NCI-H748 (cell line): Measurements from ENCODE around the gene MORN1.

ENCODE experiments used
- DNase-seq: peaks from one replicate; lab custom pipeline; 2025; ENCODE audit not compliant: unreplicated experiment; lab: John Stamatoyannopoulos, UW

MORN1 gene

DNA sequence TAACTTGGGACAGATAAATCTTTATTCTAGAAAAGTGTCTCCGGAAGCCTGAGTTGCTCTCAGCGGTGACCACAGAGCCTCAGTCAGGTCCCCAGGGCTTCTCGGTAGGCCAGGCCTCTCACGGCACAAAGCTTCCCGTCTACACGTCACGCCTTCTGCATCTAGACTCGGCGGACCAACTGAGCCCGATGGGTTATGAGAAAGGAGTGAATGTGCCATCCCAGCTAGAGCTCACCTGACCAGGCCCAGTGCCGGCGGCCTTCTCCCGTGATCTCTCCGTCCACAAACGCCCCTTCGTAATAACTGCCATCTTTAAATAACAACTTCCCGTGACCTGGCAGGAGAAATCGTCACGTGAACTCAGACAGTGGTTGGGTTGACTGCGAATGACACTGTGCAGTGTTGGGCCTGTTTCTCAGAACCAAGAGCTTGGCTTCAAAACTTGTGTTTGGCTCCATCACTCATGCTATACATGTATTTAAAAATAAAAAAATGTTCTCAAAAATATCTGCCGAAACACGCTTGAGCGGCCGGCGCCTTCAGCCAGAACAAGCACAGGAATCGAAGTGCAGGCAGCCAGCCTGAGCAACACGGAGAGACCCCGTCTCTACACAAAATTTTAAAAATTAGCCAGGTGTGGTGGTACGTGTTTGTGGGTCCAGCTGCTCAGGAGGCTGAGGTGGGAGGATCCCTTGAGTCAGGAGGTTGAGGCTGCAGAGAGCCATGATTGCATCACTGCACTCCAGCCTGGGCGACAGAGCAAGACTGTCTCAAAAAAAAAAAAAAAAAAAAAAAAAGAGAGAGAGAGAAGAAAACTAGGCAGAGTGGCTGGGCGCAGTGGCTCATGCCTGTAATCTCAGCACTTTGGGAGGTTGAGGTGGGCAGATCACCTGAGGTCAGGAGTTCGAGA lies 3.1 kb downstream of the MORN1 start:
- no peak for DNase-seq

DNA sequence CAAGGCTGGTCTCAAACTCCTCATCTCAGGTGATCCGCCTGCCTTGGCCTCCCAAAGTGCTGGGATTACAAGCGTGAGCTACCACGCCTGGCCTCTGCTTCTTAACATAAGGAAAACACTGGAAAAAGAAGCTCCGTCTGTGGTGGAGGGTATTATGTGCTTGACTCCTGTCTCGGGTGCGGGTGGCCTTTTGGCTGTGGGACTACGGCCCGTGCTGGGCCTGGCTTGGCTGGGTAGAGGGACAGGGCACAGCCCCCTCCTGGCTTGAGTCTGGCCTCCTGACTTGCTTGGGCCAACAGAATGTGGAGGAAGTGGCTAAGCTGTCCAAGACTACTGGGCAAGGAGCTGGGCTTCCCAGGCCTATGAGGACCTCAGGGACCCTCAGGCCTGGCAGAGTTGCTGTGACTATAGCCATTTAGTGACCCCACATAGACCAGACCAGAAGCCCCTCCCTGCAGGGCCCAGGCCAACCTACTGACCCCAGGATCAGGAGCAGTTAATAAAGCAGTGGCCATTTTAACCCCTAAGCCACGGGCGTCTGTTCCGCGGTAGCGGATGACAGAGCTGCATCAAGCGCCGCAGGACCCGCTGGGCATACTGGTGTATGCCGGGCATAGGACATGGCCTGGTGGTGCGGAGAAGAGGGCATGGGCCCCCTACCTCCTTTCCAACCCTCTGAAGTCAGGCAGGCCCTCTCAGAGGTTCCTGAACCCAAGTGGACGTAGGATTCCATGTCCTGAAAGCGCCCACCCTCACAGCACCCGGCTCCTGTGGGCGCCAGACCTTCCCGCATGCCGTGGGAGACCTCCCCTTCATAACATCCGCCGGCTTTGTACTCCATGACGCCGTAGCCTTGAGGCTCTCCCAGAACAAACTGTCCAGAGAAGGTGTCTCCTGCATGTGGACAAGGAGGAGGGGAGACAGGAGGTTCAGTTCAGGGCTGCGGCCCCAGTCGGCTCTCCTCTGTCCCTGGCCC lies 4.4 kb downstream of the MORN1 start:
- DNase-seq: no peak

DNA sequence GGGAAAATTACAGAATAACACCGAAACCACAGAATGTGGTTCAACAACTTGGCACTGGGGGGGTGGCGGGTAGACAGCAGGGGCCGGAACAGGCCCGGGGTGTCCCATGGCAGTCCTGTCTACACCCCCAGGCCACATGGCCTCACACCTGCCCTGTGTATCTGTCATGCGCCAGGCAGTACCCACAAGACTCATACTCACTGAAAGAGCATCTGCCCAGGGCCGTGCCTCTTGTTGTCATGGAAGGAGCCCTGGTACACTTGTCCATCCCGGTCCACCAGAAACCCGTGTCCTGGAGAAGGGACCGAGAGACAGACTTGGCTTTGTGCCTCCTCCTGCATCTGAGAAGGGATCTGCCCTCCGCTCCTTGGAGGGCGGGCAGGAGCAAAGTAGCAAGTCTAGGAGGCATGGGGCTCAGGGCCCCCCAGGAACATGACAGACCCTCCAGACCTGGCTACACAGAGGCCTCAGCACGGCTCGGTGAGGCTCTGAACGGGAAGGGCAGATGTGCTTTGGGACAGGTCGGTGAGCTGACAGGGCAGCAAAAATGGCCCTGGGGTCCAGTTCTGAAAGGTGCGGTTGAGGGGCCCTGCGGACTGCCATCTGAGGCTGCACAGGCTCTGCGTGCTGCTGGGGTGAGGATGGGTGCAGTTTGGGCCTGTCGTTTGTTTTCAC lies 5.6 kb downstream of the MORN1 start:
- no peak for DNase-seq

DNA sequence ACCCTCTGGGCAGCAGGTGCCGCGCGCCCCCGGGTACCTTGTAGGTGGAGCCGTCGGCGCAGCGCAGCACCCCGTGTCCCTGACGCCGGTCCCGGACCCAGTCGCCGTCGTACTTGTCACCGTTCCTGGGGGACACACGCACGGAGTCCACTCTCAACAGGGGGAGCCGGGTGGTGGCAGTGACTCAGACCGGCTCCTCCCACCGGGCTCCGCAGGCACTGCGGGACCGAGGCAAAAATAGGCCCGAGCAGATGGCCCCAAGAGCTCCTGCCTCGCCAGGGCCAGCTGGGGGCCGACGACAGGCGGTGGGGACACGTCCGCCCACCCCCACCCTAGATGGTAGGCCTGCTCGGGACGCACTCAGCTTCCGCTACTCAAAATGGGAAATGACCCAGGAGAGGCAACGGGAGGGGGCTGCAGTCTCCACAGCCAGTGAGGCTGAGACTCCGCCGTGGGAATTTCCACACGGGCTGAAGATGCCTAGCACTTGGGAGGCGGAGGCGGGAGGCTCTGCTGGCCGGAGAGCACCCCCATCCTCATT lies 6.3 kb downstream of the MORN1 start:
- no peak for DNase-seq

DNA sequence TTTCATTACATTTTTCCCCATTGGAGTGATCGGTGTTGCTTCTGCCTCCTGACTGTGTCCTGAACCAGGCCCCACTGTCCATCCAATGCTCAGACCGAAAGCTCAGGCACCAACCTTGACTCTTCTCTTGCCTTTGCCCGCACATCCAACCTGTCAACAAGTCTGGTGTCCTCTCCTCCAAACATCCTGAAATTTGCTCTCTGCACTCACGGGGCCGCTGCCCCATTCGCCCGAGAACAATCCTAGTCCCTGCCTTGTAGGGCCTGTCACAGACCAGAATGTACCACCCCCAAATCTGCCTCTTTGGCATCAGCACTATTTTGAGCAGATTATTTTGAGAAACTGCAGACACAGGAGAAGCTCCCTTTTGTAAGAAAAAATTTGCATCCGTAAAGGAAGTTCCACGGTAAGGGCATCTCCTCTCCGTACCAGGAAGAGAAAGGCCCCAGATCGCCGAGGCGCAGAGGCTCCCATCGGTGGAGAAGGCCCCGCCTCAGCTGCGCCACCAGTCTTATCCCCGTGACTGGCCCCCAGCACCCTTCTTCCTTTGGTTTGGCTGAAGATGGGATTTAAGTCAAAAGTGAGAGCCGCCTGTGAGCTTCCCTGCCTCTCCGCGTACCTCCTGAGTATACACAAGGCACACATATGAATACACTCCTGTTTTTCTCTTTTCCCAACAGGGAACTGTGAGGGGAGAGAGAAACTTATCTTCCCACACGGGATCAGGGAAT lies 7.1 kb downstream of the MORN1 start:
- no peak for DNase-seq

DNA sequence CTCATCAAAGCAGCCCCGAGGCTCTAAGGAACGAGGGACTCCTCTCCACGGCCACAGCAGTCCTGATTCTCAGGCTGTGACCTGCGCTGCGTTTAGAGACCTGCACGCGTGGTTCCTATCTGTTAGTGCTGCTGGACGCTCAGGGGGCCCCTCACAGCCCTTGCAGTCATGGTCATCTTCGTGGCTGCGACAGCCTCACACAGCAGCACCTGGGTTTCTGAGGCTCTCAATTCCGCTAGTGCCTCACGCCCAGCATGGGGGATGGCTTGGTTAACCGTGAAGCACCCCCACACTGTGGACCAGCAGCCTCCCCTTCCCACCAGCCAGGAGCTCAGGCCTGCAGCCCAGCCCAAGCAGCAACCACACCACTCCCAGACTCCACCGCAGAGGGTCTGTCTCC lies 7.8 kb downstream of the MORN1 start:
- DNase-seq: no peak

DNA sequence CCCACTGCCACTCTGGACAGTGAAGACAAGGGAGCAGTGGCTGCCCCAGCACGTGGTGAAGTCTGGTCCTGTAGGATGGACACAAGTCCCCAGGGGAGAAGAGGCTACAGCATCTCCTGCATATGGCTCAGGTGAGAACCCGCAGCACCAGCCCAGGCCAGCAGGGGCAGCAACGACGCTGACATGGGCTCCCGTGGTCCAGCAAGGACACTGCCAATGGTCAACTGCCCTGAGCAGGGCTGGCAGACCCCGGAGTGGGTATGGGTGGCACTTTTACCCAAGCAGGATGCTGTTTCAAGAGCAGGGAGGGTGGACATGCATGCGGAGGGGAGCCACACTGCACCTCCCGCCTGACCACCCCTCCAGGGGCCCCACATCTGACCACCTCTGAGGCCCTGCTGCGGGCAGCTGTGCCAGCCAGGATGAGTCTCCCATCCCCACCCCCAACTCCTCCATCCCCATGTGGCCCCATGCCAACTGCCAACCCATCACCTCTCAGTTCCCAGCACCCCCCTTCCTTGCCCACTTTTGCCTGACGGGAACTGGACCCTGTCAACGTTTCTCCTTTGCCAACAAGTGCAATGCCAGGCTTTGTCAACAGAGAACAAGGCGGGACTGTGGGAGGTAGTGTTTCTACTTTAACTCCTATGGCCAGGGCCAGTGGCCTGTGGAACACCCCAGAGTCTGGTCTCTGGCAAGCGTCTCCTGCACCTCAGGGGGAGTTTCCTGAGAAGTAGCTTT lies 8.6 kb downstream of the MORN1 start:
- DNase-seq: peak; percentile 10

DNA sequence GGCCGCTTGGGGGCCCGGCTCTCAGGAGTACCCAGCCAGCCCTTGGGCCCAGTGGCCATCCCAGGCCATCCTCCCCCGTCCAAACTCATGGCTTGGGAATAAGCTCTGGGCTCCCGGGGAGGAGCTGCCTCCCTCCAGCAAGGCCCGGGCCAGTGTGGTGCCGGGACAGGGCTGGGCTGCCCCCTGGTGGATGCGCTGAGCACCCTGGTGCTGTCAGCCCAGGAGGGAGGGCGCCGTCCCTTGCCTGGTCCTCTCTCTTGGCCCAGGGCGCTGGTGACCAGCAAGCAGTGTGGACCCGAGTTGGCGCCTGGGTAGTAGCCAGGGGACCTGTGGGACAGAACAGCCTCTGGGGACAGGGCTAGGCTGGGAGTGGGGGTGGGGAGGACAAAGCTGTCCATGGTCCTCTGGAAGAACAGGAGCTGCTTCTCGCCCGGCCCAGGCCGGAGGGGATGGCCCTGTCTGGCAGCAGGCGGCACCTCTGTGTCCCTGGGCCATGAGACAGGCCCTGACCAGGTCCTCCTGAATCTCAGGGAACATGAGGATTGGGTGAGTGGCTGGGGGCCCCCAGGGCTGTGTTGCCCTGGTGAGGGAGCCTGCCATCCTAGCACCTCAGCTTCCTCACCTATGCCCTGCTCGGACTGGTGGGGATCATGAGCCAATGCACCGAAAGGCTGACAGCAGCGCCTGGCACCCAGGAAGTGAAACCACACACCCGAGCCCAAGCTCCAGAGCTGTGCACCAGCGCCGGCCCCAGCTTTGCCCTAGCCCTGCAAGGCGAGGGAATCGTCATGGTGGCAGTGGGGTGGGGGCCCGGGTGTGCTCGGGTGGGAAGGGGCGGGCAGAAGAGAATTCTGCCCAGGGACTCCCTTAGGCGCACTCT lies 9.4 kb downstream of the MORN1 start:
- no peak for DNase-seq

DNA sequence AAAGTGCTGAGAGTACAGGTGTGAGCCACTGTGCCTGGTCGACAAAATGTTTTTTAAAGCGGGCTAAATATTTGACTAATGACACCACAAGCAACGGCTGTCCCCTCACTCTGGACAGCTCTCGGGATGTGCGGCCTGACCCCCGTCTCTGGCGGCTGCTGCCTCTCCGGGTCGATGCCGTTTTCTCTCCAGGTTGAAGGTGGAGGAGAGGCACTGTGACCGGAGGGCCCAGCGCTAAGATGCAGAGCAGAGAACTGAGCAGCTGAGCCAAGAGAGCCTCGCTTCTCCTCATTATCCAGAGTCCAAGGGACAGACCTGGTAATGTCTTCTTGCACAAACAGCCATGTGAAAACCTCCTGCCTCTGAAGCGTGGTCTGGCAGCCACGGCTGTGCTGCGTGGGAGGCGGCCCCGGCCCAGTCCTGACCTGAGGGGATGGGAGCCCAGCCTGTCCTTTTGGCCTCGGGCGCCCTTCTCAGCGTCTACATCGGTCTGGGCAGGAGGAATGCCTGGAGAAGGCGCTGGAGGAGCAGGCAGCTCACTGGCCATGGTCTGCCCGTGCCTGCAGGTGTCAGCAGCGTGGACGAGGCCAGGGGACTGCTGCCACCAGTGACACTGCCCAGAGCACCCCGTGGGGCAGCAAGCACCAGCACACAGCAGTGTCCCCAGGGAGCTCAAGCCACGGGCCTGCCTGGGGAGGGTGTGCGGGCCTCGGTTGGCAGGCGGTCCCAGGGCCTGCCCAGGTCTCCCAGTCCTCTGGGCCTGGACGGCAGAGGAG lies 10.3 kb downstream of the MORN1 start:
- DNase-seq: no peak

DNA sequence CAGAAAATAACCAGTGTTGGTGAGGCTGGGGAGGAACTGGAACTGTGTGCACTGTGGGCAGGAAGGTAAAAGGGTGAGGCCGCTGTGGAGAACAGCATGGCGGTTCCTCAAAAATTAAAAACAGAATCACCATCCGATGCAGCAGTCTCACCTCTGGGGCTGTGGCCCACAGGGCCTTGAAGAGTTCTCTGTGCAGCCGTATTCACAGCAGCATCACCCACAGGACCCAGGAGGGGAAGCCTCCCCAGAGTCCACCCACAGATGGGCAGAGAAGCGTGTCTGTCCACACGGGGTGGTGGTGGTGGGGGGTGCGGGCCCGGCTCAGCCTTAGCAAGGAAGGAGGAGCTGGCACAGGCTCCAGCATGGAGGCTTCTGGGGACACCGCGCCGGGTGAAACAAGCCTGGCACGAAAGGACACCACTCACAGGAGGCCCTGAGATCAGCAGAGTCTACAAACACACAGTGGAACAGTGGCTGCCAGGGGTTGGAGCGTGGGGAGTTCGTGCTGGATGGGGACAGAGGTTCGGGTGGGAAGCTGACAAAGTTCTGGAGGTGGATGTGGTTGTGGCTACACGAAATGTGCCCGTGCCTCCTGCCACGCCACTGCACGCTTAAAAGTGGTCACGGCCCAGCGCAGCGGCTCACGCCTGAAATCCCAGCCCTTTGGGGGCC lies 11.5 kb downstream of the MORN1 start:
- no peak for DNase-seq

DNA sequence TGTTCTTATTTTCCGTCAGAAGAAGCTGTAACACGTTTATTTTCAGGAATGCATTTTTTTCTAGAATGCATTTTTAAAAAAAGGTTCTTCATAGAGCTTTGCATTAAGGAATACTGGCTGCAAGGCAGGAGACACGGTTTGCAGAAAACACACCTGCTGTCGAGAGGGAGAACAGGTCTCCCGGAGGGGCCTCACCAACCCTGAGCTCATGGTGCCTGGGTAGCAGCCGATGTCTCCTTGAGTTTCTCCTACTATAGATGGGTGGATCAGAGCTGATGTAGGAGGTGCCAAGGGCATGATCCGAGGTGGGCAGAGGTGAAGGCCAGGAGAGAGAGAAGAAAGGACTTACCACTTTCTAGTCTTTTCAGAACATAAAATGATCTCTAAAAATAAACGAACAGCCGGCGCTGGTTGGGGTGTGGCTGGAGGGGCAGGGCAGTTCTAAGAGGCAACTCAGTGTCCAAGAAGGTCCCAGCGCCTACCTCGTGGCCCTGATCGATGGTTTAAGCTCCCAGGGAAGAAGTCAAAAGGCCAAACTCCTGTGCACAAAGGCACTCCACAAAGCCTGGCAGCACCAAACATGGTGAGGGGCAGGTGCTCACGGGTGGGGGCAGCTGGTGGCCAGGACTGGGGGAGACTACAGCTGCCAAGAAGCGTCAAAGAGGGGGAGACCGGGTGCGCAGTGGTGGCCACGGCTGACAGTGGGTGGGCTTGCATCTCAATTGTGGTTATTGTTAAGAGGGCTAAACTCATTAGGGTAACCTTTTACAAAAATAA lies 12.2 kb downstream of the MORN1 start:
- DNase-seq: no peak

DNA sequence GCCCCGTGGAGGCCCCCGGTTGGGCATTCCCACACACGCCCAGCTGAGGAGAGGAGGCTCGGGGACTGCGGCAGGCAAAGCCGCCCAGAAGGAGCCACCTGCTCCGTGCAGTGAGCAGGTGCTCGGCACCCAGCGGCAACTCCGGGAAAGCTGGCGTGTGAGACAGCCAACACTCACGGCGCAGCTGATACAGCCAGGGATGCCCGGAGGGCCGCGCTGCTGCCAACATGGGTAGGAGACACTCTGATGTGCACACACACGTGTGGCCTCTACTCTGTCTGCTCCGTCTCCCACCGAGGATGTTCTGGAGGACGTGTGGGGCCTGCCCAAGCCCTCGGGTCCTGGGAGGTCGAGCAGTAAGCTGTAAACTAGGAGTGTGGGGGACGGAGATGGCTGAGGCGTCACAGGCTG lies 12.9 kb downstream of the MORN1 start:
- no peak for DNase-seq

DNA sequence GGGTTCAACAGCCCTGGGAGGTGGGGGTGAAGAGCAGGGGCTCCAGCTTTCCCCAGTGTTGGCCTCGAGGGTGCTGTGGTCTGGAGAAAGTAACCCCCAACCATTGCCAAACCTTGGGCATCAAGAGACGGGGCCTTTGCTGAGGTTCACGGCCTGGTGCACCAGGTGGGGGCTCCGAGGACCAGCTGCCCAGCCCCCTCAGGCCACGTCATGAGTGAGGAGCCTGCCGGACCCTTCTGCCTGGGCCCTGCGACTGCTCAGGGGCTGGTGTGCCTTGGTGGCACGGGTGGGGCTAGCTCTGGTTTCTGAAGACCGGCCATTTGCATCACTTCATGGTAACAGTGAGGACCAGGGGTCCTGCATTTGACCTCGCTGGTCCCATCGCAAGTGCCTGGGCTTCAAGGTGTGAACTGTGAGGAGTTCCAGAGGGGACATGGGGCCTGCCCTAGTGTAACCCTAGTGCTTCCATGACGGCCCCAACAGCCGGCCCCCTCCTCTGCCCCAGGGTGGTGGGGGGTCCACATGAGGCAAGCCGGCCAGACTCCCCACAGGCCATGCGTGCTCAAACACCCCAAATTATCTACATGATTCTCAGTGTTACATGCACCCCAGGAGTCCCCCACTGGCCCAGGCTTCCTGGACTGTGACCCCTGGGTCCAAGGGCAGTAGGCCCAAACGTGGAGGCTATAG lies 13.5 kb downstream of the MORN1 start:
- no peak for DNase-seq

DNA sequence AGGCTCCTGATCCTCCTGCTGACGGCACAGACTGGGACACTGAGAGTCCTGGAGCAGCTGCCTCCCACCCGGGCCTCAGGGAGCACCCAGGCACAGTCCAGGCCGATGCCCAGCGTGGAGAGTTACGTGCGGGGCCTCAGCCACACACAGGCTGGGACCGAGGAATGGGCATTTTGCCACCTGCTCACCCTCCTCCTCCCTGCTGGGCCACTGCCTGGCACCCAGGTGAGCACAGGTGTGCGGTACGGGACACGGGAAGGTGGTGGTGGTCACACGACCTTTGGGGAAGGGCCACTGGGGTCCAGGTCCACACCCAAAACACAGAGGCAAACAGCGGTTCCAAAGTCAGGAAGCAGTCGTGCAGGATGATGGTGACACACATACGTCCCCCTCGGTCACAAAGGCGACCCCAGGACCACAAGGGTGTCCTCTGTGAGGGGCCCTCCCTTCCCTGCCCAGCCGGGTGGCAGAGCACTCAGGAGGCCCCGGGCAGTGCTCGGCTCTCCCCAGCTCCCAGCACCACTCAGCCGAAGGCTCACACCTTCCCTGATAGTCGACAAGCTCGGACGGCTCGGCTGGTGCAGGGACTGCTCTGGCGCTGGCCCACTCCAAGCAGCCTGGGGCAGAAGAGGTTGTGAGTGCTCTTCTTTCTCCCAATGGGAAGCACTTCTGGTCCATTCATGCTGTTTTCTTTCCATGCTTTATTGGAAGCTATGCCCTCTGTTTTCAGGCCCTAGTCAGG lies 14.3 kb downstream of the MORN1 start:
- no peak for DNase-seq

DNA sequence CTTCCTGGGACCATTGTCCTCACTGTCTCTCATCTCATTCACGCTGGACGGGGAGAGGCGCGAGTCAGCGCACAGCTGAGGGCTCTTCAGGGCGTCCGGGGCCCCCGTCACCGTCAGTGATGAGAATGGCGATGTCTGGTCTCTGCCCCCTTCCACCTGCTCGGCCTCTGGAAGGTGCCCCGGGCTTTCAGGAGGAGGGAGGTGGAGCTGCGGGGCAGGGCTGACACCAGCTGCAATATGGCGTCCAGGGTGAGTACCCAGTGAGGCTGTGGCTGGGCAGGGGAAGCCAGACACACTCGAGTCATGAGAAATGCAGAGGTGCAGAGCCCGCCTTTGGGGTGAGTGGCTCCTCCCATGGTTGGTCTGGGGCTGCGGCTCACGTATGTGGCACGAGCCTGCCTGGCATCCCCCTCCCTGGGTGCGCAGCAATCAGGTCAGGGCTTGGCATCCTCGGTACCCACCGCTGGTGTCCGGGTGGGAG lies 15.1 kb downstream of the MORN1 start:
- DNase-seq: no peak
